Naive thymus-derived CD4-positive, alpha-beta T cell (primary cell): ENCODE measurements around the gene KCNH5. TPM values are rescaled to one million over a fixed set of nuclear protein-coding genes. Genes with fewer than 3 reads are reported as not detected.
A peak's percentile ranks its signal among the peaks of the same experiment; 100 is the strongest.

Experiments
- ATAC-seq: fragments of 150-1000 bp; cut with Tn5 transposase; 2 replicates; pipeline ENCODE4 v1.10.0; 2021; ENCODE audit warnings: mild to moderate bottlenecking, moderate library complexity
- CTCF ChIA-PET: fragments of 350-600 bp; sonication (Branson Sonifier 250); formaldehyde crosslinking; loops from one replicate; lab custom pipeline; 2021; ENCODE audit warnings: antibody characterized with exemption; lab: Charles Lee
- POLR2A ChIA-PET: fragments of 350-600 bp; sonication (Branson Sonifier 250); formaldehyde crosslinking; loops from one replicate; lab custom pipeline; 2021; ENCODE audit warnings: antibody characterized with exemption, inconsistent platforms; lab: Charles Lee
- DNase-seq, 9 donors: peaks; one replicate each; pipeline versions ENCODE4 v3.0.0 to v3.0.0-alpha.2; 2020 to 2022; ENCODE audit warnings: mixed read lengths in 1 of 9
- H3K27ac ChIP-seq: one replicate; pipeline ENCODE4 v1.7.0; 2013; ENCODE audit warnings: mild to moderate bottlenecking, low read depth, low read length, moderate library complexity
- H3K27me3 ChIP-seq, 2 donors: one replicate each; pipeline ENCODE4 v1.7.0; 2013; ENCODE audit warnings: low read length in 2 of 2, mild to moderate bottlenecking in 2 of 2, moderate library complexity in 2 of 2; ENCODE audit not compliant: control insufficient read depth in 2 of 2, insufficient read depth in 2 of 2
- H3K36me3 ChIP-seq, 3 experiments: 1 replicate in 2 of 3; 2 replicates in 1 of 3; pipeline ENCODE4 v1.7.0; 2013; ENCODE audit warnings: low read length in 3 of 3, mild to moderate bottlenecking in 3 of 3, moderate library complexity in 1 of 3; ENCODE audit not compliant: insufficient read depth in 3 of 3, control insufficient read depth in 2 of 3
- H3K4me1 ChIP-seq, 2 donors: one replicate each; pipeline ENCODE4 v1.7.0; 2013; ENCODE audit warnings: low read length in 2 of 2, mild to moderate bottlenecking in 2 of 2, moderate library complexity in 1 of 2; ENCODE audit not compliant: control insufficient read depth in 2 of 2, insufficient read depth in 2 of 2
- H3K4me3 ChIP-seq: 2 replicates; pipeline ENCODE4 v1.7.0; 2013; ENCODE audit warnings: mild to moderate bottlenecking, low read length
- H3K9me3 ChIP-seq, 3 experiments: 1 replicate in 2 of 3; 2 replicates in 1 of 3; pipeline ENCODE4 v1.7.0; 2013; ENCODE audit warnings: low read length in 3 of 3; ENCODE audit not compliant: control insufficient read depth in 2 of 3
- H3K27ac Mint-ChIP-seq, 9 donors: one replicate each; pipeline ENCODE4 v1.8.0; 2020 to 2022; ENCODE audit warnings: mixed read lengths in 9 of 9, mild to moderate bottlenecking in 8 of 9, moderate library complexity in 5 of 9, inconsistent platforms in 2 of 9
- H3K27me3 Mint-ChIP-seq, 5 donors: one replicate each; pipeline ENCODE4 v1.8.0; 2021 to 2022; ENCODE audit warnings: mixed read lengths in 5 of 5, mild to moderate bottlenecking in 1 of 5
- H3K36me3 Mint-ChIP-seq, 5 donors: one replicate each; pipeline ENCODE4 v1.8.0; 2020 to 2022; ENCODE audit warnings: mixed read lengths in 5 of 5, mild to moderate bottlenecking in 3 of 5, inconsistent platforms in 1 of 5
- H3K4me1 Mint-ChIP-seq, 7 donors: one replicate each; pipeline ENCODE4 v1.8.0; 2020 to 2022; ENCODE audit warnings: mixed read lengths in 7 of 7, mild to moderate bottlenecking in 3 of 7, inconsistent platforms in 1 of 7
- H3K4me3 Mint-ChIP-seq, 10 donors: one replicate each; pipeline ENCODE4 v1.8.0; 2020 to 2022; ENCODE audit warnings: mild to moderate bottlenecking in 10 of 10, mixed read lengths in 10 of 10, moderate library complexity in 6 of 10, inconsistent platforms in 2 of 10
- H3K9me3 Mint-ChIP-seq, 11 donors: one replicate each; pipeline ENCODE4 v1.8.0; 2020 to 2022; ENCODE audit warnings: mixed read lengths in 11 of 11, mild to moderate bottlenecking in 4 of 11, inconsistent platforms in 1 of 11, moderate library complexity in 1 of 11
- intact Hi-C, 2 donors: fragments of 100-400 bp; cut with micrococcal nuclease; formaldehyde crosslinking; loops; one replicate each; pipeline ENCODE4 v1.15.1; 2023
- polyA plus RNA-seq, 2 donors: library from polyadenylated mRNA; unstranded; fragments of 300-500 nt; fragmentation: Illumina TruSeq; gene quantifications; one replicate each; pipeline ENCODE4 v1.2.3, GENCODE V29; 2021
- total RNA-seq, 6 experiments: library from RNA in 5 of 6; stranded (reverse) in 5 of 6; gene quantifications; 1 replicate in 5 of 6; 2 replicates in 1 of 6; pipeline ENCODE4 v1.2.3 and lab custom pipeline; 2021 to 2026

Gene KCNH5, protein sequence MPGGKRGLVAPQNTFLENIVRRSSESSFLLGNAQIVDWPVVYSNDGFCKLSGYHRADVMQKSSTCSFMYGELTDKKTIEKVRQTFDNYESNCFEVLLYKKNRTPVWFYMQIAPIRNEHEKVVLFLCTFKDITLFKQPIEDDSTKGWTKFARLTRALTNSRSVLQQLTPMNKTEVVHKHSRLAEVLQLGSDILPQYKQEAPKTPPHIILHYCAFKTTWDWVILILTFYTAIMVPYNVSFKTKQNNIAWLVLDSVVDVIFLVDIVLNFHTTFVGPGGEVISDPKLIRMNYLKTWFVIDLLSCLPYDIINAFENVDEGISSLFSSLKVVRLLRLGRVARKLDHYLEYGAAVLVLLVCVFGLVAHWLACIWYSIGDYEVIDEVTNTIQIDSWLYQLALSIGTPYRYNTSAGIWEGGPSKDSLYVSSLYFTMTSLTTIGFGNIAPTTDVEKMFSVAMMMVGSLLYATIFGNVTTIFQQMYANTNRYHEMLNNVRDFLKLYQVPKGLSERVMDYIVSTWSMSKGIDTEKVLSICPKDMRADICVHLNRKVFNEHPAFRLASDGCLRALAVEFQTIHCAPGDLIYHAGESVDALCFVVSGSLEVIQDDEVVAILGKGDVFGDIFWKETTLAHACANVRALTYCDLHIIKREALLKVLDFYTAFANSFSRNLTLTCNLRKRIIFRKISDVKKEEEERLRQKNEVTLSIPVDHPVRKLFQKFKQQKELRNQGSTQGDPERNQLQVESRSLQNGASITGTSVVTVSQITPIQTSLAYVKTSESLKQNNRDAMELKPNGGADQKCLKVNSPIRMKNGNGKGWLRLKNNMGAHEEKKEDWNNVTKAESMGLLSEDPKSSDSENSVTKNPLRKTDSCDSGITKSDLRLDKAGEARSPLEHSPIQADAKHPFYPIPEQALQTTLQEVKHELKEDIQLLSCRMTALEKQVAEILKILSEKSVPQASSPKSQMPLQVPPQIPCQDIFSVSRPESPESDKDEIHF
- total RNA-seq (not detected), polyA plus RNA-seq (not detected), total RNA-seq (lab: John Stamatoyannopoulos, UW) (not detected)

DNA sequence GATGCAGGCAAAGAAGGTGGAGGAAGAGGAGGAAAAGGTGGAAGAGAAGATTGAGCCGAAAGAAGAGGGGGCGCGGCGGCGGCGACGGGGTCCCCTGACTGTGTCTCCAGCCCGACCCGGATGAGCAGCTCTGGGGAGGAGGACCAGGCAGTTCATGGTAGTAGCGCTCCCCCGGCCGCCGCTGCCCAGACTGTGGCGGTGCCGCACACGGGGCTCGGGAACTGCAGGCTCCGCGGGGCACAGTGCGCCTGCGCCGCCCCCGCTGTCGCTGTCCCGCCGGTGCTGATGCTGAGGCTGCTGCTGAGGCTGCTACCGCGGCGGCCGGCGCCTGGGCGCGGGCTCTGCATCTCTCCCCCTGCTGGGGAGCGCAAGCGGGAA is at the start of gene KCNH5:
TSS of gene KCNH5 (minus strand) at position 225 of the 378 bp plus-strand sequence. CDS start 272 bp downstream, outside the sequence.
- H3K4me1 Mint-ChIP-seq = peaks cover 0 to 5% (median 3%) of the 10 kb centered on the region in 7 donors
- H3K4me1 ChIP-seq = no peaks in the 10 kb centered on the region
- no peaks in the 10 kb centered on the region for H3K36me3 Mint-ChIP-seq
- H3K9me3 ChIP-seq = no peaks in the 10 kb centered on the region
- no peak within 1 kb of the TSS for H3K27ac Mint-ChIP-seq
- ChIA-PET CTCF (no interaction called here), POLR2A (no interaction called here)
- ATAC-seq (no peak), DNase-seq (peak in 1 of 9 donors; percentile 25)
- H3K27ac ChIP-seq = no peak within 1 kb of the TSS
- peaks cover 0 to 3% (median 0%) of the 10 kb centered on the region in 11 donors for H3K9me3 Mint-ChIP-seq
- no peaks in the 10 kb centered on the region for H3K27me3 ChIP-seq
- H3K27me3 Mint-ChIP-seq = peaks cover 41 to 57% (median 47%) of the 10 kb centered on the region in 5 donors
- peak within 1 kb of the TSS in 1 of 10 donors; percentile 51 for H3K4me3 Mint-ChIP-seq
- intact Hi-C loops = no loop called here
- no peaks in the 10 kb centered on the region for H3K36me3 ChIP-seq
- H3K4me3 ChIP-seq = no peak within 1 kb of the TSS

GRCh38 chr14:63091394-63091996 is 46.2 kb upstream of the KCNH5 start:
- no peaks in the 10 kb centered on the region for H3K4me1 ChIP-seq
- intact Hi-C loops = no loop called here
- H3K4me3 ChIP-seq = no peak overlapping the region
- H3K9me3 ChIP-seq = no peaks in the 10 kb centered on the region
- H3K27ac ChIP-seq = no peak overlapping the region
- DNase-seq = no peak
- Mint-ChIP-seq H3K36me3 (no peaks in the 10 kb centered on the region), H3K9me3 (peaks cover 0 to 8% (median 0%) of the 10 kb centered on the region in 11 donors), H3K27ac (no peak overlapping the region), H3K4me3 (no peak overlapping the region), H3K4me1 (no peaks in the 10 kb centered on the region), H3K27me3 (peaks cover 0 to 4% (median 1%) of the 10 kb centered on the region in 5 donors)
- no peaks in the 10 kb centered on the region for H3K27me3 ChIP-seq
- ChIA-PET CTCF (no interaction called here), POLR2A (no interaction called here)
- ATAC-seq = no peak
- H3K36me3 ChIP-seq = no peaks in the 10 kb centered on the region

GRCh38 chr14:63088865-63089264 is 43.6 kb upstream of the KCNH5 start:
- Histone ChIP-seq H3K4me3 (no peak overlapping the region), H3K9me3 (no peaks in the 10 kb centered on the region), H3K4me1 (no peaks in the 10 kb centered on the region), H3K27ac (no peak overlapping the region), H3K36me3 (no peaks in the 10 kb centered on the region), H3K27me3 (no peaks in the 10 kb centered on the region)
- intact Hi-C loops = no loop called here
- Mint-ChIP-seq H3K36me3 (no peaks in the 10 kb centered on the region), H3K4me3 (no peak overlapping the region), H3K27ac (no peak overlapping the region), H3K4me1 (no peaks in the 10 kb centered on the region), H3K27me3 (peaks cover 0 to 8% (median 0%) of the 10 kb centered on the region in 5 donors), H3K9me3 (peaks cover 0 to 8% (median 0%) of the 10 kb centered on the region in 11 donors)
- POLR2A ChIA-PET = no interaction called here
- CTCF ChIA-PET = no interaction called here
- DNase-seq (no peak), ATAC-seq (no peak)

GRCh38 chr14:63078569-63078968 is 33.3 kb upstream of the KCNH5 start:
- peaks cover 0 to 6% (median 0%) of the 10 kb centered on the region in 11 donors for H3K9me3 Mint-ChIP-seq
- POLR2A ChIA-PET = no interaction called here

DNA sequence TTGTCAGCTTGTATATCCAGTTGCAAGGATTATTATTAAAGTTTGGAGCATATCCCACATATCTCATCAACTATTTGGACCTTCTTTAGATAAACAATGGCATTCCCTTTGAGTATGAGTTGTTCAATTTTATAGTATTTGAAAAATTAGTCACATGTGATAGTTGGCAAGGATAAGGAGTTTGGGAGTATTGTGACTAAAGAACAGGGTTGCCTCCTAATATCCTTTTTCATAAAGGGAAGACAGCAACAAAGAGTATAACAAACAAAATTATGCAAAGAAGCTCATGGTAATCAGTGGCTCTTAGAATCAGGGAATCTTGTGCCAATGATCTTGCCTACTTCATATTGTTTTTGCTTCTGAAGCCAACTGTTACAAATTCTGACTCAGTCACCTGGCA is 31.2 kb upstream of the KCNH5 start:
- H3K36me3 Mint-ChIP-seq = no peaks in the 10 kb centered on the region
- H3K36me3 ChIP-seq = no peaks in the 10 kb centered on the region
- H3K27me3 ChIP-seq = no peaks in the 10 kb centered on the region
- no peak overlapping the region for H3K4me3 Mint-ChIP-seq
- no peaks in the 10 kb centered on the region for H3K9me3 ChIP-seq
- no peak overlapping the region for H3K27ac ChIP-seq
- H3K9me3 Mint-ChIP-seq = peaks cover 0 to 6% (median 3%) of the 10 kb centered on the region in 11 donors
- intact Hi-C loops = no loop called here
- H3K4me1 ChIP-seq = no peaks in the 10 kb centered on the region
- ChIA-PET POLR2A (no interaction called here), CTCF (no interaction called here)
- H3K4me3 ChIP-seq = no peak overlapping the region
- no peak for ATAC-seq
- peaks cover 0 to 14% (median 4%) of the 10 kb centered on the region in 5 donors for H3K27me3 Mint-ChIP-seq
- no peak for DNase-seq
- H3K4me1 Mint-ChIP-seq = no peaks in the 10 kb centered on the region
- H3K27ac Mint-ChIP-seq = no peak overlapping the region

More at GRCh38 chr14:63078569-63078968, 33.3 kb upstream of the KCNH5 start:
- ATAC-seq (no peak), DNase-seq (no peak)
- CTCF ChIA-PET = no interaction called here
- Histone ChIP-seq H3K9me3 (no peaks in the 10 kb centered on the region), H3K27ac (no peak overlapping the region), H3K27me3 (no peaks in the 10 kb centered on the region), H3K36me3 (no peaks in the 10 kb centered on the region), H3K4me1 (no peaks in the 10 kb centered on the region), H3K4me3 (no peak overlapping the region)
- Mint-ChIP-seq H3K27me3 (peaks cover 0 to 6% (median 0%) of the 10 kb centered on the region in 5 donors), H3K36me3 (no peaks in the 10 kb centered on the region), H3K27ac (no peak overlapping the region), H3K4me3 (no peak overlapping the region), H3K4me1 (no peaks in the 10 kb centered on the region)
- intact Hi-C loops = no loop called here

DNA sequence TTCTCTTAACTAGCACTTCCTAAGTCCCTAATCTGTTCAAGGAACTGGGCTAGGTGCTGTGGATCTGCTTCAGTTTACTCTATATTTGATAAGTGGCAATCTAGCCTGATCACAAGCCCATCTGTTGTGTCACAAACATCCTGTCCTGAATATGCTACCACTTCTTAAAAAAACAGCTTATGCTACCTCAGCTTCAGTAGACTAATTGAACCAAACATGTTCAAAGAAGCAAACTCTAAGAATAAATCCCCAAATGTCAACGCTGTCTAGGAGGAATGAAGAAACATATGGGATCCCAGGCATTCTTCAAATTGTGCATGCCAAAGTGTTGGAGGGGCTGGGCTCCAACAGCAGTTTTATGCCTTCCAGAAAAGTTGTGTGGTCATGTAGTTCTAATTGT is 10.4 kb upstream of the KCNH5 start:
- H3K4me3 Mint-ChIP-seq = no peak overlapping the region
- H3K4me1 ChIP-seq = no peaks in the 10 kb centered on the region
- ChIA-PET POLR2A (no interaction called here), CTCF (interaction anchor here (0.7 kb wide), 1 partner anchor 78 kb away, joined by 4 read pairs; no protein-coding TSS in a partner anchor)
- H3K36me3 ChIP-seq = no peaks in the 10 kb centered on the region
- no peak for ATAC-seq
- H3K9me3 Mint-ChIP-seq = peaks cover 0 to 5% (median 0%) of the 10 kb centered on the region in 11 donors
- no peak for DNase-seq
- H3K27ac ChIP-seq = no peak overlapping the region
- H3K27ac Mint-ChIP-seq = no peak overlapping the region
- peaks cover 0 to 5% (median 3%) of the 10 kb centered on the region in 5 donors for H3K27me3 Mint-ChIP-seq
- H3K4me3 ChIP-seq = no peak overlapping the region
- intact Hi-C loops = no loop called here
- H3K27me3 ChIP-seq = no peaks in the 10 kb centered on the region
- H3K9me3 ChIP-seq = no peaks in the 10 kb centered on the region
- no peaks in the 10 kb centered on the region for H3K4me1 Mint-ChIP-seq
- no peaks in the 10 kb centered on the region for H3K36me3 Mint-ChIP-seq
